Inflammatory macrophage treated with lipopolysaccharide for 1 hour (primary cell): ENCODE measurements around the gene IGFL3.
A peak's percentile ranks its signal among the peaks of the same experiment; 100 is the strongest.
"Not testable (repeated sequence)": the region's sequence is repeated elsewhere in the genome, so short reads cannot be mapped to it uniquely, and the experiment has no call there.

Experiments used
- DNase-seq, 2 donors: peaks; one replicate each; pipeline ENCODE4 v3.0.0-alpha.2; 2020 to 2022

IGFL3 gene

GRCh38 chr19:46124638-46125115, at the start of gene IGFL3:
Gene IGFL3, minus strand, starts transcription at chr19:46124688. Its CDS starts 39 bp downstream, at chr19:46124649.
- DNase-seq, result peak in 1 of 2 donors; percentile 39

- no peak for DNase-seq
Observed at GRCh38 chr19:46173886-46174480, 49.5 kb upstream of the IGFL3 start.

- DNase-seq, result peak in 1 of 2 donors; percentile 5
Observed at GRCh38 chr19:46162731-46163130, 38.2 kb upstream of the IGFL3 start.

- DNase-seq, result not testable (repeated sequence)
Observed at GRCh38 chr19:46161642-46162257, 37.3 kb upstream of the IGFL3 start.

GRCh38 chr19:46160233-46160775, 35.8 kb upstream of the IGFL3 start:
- DNase-seq, result no peak

- no peak for DNase-seq
Observed at GRCh38 chr19:46159418-46160232, 35.1 kb upstream of the IGFL3 start.

GRCh38 chr19:46155237-46155636, 30.7 kb upstream of the IGFL3 start:
- DNase-seq, result no peak

- no peak for DNase-seq
Observed at GRCh38 chr19:46150606-46151005, 26.1 kb upstream of the IGFL3 start.

GRCh38 chr19:46147791-46148288, 23.4 kb upstream of the IGFL3 start, which contains the start of gene IGFL2:
Gene IGFL2, plus strand, starts transcription at chr19:46148238. Its CDS starts 41 bp downstream, at chr19:46148279.
- DNase-seq, result no peak

- DNase-seq, result no peak
Observed at GRCh38 chr19:46147166-46147740, 22.8 kb upstream of the IGFL3 start.

- no peak for DNase-seq
Observed at GRCh38 chr19:46144756-46145155, 20.3 kb upstream of the IGFL3 start.

- DNase-seq, result no peak
Observed at GRCh38 chr19:46142294-46142693, 17.8 kb upstream of the IGFL3 start.

- DNase-seq, result no peak
Observed at GRCh38 chr19:46141421-46141820, 16.9 kb upstream of the IGFL3 start.

- DNase-seq, result no peak
Observed at GRCh38 chr19:46137915-46138473, 13.5 kb upstream of the IGFL3 start.

- DNase-seq, result no peak
Observed at GRCh38 chr19:46134527-46134926, 10.0 kb upstream of the IGFL3 start.

- DNase-seq, result no peak
Observed at GRCh38 chr19:46133777-46134241, 9.3 kb upstream of the IGFL3 start.

GRCh38 chr19:46133101-46133627, 8.7 kb upstream of the IGFL3 start:
- peak; percentile 38 to 59 for DNase-seq

GRCh38 chr19:46132508-46133100, 8.1 kb upstream of the IGFL3 start:
- no peak for DNase-seq

GRCh38 chr19:46131485-46132143, 7.1 kb upstream of the IGFL3 start:
- no peak for DNase-seq

- no peak for DNase-seq
Observed at GRCh38 chr19:46126086-46126580, 1.6 kb upstream of the IGFL3 start.

GRCh38 chr19:46125447-46125846, 959 bp upstream of the IGFL3 start:
- DNase-seq, result peak in 1 of 2 donors; percentile 19
